Ramos (cell line): Measurements from ENCODE around the gene MFRP.

ENCODE experiments used
- in situ Hi-C: fragments of 300-500 bp; cut with MboI; formaldehyde crosslinking; loops from one replicate; pipeline ENCODE4 v1.14.3; 2022; ENCODE audit warnings: low sequenced_read_pairs; ENCODE audit not compliant: unreplicated experiment

MFRP gene

GRCh38 chr11:119373059-119373920, 26.8 kb upstream of the MFRP start:
- in situ Hi-C loops = no loop called here

- in situ Hi-C loops = no loop called here
Measured at GRCh38 chr11:119372260-119373058, 26.0 kb upstream of the MFRP start.

DNA sequence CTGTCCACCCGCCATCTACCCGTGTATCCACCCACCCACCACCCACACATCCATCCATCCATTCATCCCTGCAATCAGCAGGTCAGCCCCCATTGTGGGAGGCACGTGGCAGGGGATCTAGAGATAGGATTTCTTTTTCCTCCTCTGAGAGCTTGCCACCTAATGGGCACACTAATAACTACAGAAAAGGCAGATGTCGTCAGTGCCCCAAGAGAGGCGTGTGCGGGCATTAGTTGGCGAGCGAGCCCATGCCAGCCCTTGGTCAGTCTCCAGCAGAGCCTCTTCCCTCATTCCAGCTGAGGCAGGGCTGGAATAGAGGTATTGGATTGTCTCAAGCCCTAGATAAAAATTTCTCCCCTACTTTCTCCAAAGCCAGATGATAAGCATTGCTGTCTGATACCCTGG, 25.3 kb upstream of the MFRP start:
- in situ Hi-C loops = no loop called here

GRCh38 chr11:119371067-119371601, 24.6 kb upstream of the MFRP start:
- in situ Hi-C loops = no loop called here

DNA sequence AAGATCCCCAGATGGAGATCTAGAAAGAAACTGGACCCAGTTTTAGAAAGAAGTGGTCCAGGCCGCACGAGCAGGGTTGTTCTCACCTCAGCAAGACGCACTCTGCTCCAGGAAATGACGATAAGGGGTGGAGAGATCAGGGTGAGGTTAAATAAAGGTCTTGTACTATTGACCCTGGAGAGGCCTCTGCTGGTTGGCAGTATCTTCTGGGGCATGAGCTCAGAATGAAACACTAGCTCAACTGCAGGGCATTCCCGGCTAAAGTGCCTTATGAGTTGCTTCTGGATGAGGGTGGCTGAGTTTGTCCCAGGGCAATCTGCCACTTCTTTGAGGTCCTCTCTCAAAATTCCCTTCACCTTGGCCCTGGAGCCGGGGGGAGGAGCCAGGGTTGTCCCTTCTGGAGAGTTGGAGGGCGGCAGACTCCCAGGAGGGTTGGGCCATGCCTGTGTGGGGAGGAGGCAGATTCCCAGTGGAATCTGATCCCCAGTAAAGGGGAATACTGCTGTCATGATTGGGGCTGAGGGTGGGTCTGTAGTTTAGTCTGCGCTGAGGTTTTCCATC, 24.1 kb upstream of the MFRP start:
- in situ Hi-C loops = no loop called here

- in situ Hi-C loops = no loop called here
Measured at GRCh38 chr11:119369132-119369925, 22.8 kb upstream of the MFRP start.

DNA sequence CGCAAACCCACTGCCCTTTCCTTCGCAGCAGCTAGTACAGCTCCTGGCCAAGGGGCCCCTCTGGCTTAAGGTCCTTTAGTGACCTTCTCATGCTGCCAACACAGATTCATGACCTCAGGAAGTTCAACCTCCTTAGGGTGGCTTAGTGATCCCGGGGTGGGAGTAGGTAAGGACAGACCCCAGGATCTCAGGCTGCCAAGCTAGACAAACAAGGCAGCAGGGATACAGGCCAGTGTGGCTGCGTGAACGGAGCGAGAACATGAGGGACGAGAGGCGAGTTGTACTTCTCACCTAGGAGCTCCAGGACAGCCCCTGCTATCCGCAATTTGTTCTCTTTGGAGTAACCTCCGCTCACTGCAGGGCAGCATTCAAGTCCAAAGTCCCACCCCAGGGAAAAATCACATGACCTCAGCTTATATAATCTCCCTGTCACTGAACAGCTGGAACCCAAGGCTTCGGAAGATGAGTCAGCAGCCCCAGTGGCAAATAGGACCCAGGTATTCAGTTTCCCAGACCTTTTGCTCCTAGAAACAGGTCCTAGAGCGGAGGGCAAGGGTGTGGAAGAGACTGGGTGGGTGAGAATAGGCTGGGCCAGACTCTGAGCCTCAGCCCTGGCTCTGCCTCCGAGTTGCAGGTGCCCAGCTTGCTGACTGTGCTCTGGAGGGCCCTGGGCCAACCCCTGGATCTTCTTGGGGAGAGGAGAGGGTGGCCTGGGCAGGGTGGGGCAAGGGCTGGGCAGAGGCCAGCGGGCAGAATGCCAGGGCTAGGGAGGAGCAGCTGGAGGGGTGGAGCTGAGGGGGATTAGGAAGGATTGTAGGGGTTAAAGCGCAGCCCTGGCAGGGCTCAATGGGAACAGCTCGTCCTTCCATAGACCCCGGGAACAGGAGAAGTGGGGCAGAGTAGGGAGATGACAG, 21.9 kb upstream of the MFRP start:
- in situ Hi-C loops = no loop called here

- in situ Hi-C loops = no loop called here
Measured at GRCh38 chr11:119367661-119368120, 21.2 kb upstream of the MFRP start.

GRCh38 chr11:119366690-119367620, 20.4 kb upstream of the MFRP start:
- in situ Hi-C loops = no loop called here

GRCh38 chr11:119365071-119365591, 18.6 kb upstream of the MFRP start:
- in situ Hi-C loops = no loop called here

DNA sequence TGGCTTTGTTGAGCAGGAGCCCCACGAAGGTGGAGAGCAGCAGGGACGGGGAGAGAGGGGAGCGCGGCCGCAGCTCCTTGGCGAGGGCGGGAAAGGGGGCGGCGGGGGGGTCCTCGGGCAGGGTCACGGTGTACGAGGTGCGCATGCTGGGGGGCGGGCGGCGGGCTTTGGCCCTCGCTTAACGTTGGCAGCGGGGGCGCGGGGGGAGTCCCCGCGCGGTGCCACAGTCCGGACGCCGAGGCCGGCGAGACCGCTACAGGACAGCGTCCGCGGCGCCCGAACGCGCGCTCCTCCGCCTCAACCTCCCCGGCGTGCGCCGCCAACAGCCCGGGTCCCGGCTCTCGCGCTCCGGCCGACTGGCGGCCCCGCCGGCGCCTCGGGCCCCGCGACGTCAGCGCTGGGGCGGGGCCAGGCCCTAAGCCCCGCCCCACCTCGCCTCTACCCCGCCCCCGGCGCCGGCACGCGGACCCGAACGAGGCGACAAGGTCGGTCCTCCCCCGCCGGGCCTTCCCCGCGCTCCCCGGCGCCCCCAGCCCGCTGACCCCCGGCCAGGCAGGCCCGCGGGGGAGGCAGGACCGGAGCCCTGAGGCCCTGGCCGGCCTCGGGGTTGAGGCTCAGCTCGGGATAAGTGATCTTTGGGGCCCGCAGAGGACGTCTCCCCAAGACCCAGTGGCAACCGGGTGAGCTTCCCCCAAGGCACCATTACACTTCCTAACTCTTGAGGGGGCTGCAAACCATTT, 17.5 kb upstream of the MFRP start:
- in situ Hi-C loops = no loop called here

DNA sequence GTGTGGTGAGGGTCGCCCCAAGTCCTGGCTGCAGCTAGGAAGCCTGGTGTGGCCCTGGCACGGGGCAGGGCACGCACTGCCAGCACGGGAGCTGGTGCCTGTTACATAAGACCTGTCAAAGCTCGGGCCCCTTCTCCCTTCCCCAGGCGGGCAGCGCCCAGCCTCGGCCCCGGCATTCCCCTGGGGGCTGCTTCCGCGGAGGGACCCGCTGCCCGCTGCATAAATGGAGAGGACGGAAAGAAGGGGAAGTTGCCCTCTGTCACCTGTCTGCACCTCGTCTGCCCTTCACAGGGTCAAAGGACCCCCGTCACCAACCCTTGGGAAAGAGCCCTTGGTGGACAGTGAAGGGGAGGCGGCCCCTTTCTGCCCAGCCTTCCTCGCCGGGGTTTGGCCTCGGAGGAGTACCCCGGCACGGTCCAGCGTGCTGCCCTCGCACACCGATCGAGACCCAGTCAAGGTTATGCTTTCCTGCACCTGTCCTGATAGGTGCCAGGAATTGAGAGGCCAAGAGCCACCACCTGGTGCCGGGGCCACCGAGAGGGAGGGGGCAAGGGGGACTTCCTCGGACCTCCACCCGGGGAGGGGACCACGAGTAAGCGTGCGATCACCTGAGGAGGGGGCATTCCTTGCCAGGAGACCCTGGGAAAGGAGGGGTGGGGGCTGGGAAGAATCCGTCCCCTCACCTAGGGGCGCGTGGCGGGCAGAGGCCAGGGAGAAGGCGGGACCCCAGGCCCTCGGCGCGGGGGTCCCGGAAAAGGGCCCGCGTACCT, 16.8 kb upstream of the MFRP start:
- in situ Hi-C loops = no loop called here

DNA sequence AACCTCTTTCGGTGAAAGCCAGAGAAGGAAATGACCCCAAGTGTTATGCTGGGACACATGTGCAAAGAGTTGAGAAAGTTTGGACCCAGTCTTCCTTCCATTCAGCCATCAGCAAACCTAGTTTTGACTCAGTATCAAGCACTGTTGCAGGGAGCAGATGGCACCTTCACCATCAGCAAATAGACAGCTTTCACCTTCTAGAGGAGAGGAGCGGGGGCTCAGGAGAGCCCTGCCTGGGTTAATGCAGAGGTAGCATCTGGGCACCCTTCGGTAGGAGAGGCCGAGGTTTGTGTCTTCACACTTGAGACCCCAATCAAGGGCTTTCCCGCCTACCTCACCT, 16.2 kb upstream of the MFRP start:
- in situ Hi-C loops = no loop called here

DNA sequence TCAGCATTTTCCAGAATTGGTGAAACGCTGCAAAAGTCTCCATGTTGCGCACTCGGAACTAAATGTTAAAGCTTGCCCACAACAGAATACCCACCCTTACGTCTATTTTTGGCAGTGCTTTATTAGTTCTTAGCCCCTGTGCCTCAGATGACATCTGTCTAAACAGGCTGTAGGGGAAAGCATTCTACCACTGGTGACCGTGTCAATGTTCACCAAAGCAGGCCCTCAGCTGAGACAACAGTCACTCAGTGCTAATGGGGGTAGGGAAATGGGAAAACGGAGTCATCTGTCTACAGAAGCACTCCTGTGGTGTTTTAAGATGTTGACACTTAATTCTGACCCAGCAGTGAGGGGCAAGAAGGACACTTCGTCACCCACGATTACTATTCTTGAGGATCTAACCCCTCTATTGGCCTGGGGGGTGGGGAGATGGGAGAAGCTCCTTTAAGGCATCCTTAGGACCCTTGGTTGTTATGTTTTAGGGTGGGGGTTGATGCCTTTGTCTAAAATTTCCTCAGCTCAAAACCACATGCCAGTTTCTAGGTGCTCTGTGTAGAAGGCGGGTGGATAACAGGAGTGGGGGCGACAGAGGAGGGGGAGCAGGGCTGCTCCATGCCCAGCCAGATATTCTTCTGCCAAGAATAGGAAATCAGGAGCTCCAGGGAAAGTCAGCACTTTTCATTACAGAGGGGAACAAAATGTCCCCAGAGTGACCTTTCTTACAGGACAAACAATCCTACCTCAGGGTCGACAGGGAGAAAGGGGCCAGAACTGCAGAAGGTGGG, 15.6 kb upstream of the MFRP start:
- in situ Hi-C loops = no loop called here

- in situ Hi-C loops = no loop called here
Measured at GRCh38 chr11:119361056-119361787, 14.7 kb upstream of the MFRP start.
